HL-60 (cell line): Measurements from ENCODE around the gene TSPYL6.

Experiments
- DNase-seq, 2 experiments: peaks; one replicate each; pipeline ENCODE4 v3.0.0-alpha.2; 2010 to 2020; ENCODE audit warnings: low read depth in 1 of 2, low spot score in 1 of 2
- H3K27ac ChIP-seq: fragments of 250-450 bp; sonication (Bioruptor Pico); replicated peaks from 2 replicates; pipeline ENCODE4 v1.5.1; 2020; ENCODE audit warnings: mild to moderate bottlenecking, moderate library complexity
- H3K27me3 ChIP-seq: fragments of 250-450 bp; sonication (Bioruptor Pico); 2 replicates; pipeline ENCODE4 v1.5.1; 2021; ENCODE audit warnings: mild to moderate bottlenecking, moderate library complexity; ENCODE audit not compliant: insufficient read depth, poor library complexity, severe bottlenecking
- H3K4me3 ChIP-seq: replicated peaks from 2 replicates; pipeline ENCODE4 v1.5.1; 2011; ENCODE audit warnings: mild to moderate bottlenecking, control low read depth, low read length; ENCODE audit not compliant: insufficient read depth
- CTCF ChIP-seq: IDR thresholded peaks from one replicate; pipeline ENCODE4 v1.5.1; 2011; ENCODE audit warnings: low read length, control low read depth, inconsistent platforms; ENCODE audit not compliant: insufficient read depth
- GABPA ChIP-seq: IDR thresholded peaks from 2 replicates; pipeline ENCODE4 v1.6.1; 2012; ENCODE audit warnings: low read depth
- POLR2AphosphoS5 ChIP-seq: IDR thresholded peaks from 2 replicates; pipeline ENCODE4 v1.6.1; 2012; ENCODE audit warnings: low read depth
- REST ChIP-seq: IDR thresholded peaks from 2 replicates; pipeline ENCODE4 v1.6.1; 2012; ENCODE audit warnings: low read depth; ENCODE audit not compliant: insufficient replicate concordance
- SPI1 ChIP-seq: IDR thresholded peaks from 2 replicates; pipeline ENCODE4 v1.6.1; 2012; ENCODE audit warnings: low read depth, mild to moderate bottlenecking, borderline replicate concordance

The TSPYL6 gene

DNA sequence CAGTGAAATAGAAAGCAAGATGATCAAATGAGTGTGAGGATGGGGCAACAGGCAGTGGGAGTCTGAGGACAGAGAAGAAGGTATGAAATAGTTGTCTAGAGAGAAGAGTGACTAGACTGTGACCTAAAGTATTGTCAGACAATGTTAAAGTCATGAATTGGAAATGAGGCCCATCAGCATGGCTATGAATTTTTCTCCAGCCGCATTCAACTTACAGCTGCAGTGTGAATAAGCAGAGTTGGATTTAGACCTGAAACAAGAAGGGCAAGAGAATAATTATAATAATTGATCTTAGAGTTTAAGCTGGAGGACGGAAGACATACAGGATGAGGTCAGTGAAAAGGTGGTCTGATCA is 4.2 kb upstream of the TSPYL6 start:
- no peak for DNase-seq
- H3K27me3 ChIP-seq, result no peaks in the 10 kb centered on the region

GRCh38 chr2:54259413-54260240 is 3.6 kb upstream of the TSPYL6 start:
- DNase-seq, result no peak
- H3K4me3 ChIP-seq, result no peak overlapping the region
- TF ChIP-seq SPI1 (no peak), POLR2AphosphoS5 (no peak)
- H3K27ac ChIP-seq, result no peak overlapping the region
- H3K27me3 ChIP-seq, result no peaks in the 10 kb centered on the region

More for the DNA sequence above, 4.2 kb upstream of the TSPYL6 start:
- TF ChIP-seq REST (no peak), CTCF (no peak), SPI1 (no peak), GABPA (no peak), POLR2AphosphoS5 (no peak)
- Histone ChIP-seq H3K27ac (no peak overlapping the region), H3K4me3 (no peak overlapping the region)

- no peak for DNase-seq
- no peak for TF ChIP-seq GABPA
- TF ChIP-seq CTCF, result no peak
- no peak for TF ChIP-seq SPI1
- no peak for TF ChIP-seq POLR2AphosphoS5
- no peak for TF ChIP-seq REST
- H3K27ac ChIP-seq, result no peak overlapping the region
Measured at GRCh38 chr2:54258166-54258565, 2.1 kb upstream of the TSPYL6 start.

DNA sequence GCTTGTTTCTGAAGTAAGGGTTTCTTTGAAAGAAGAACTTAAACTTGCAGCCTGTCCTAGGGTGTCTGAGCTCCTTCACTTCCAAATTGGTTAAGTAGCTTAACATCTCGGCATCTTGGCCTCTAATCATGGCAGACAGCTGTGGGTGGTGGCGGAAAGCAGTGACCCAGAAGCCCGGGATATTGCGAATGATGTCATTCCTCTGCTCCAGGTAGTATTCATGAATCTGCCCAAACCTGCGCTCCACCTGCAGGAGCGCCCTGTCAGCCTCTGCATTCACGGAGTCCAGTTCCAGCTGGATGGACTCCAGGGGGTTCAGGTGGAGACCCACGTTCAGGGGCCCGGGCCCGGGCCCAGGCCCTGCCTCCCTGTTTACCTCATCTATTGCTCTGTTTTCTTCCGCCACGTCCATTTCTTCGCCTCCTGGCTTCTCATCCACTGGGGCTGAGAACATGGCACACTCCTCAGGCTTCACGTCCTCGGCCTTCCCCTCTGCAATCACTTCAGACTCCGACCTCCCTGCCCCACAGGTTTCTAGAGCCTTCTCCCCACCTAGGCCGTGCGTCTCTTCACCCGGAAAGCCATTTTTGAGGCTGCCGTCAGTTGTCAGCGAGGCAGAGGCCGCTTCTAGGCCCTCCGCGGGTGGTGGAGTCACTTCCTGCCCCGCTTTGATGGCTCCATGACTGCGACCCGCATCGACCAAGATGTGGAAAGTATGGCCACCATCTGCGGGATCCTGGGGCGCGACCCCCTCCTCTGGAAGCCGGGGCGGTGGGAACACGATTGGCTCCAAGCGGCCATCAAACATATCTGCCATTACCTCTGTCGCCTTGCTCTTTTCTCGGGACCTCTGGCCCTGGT is 569 bp downstream of the TSPYL6 start:
- no peak for DNase-seq
- Histone ChIP-seq H3K27ac (no peak overlapping the region), H3K27me3 (no peaks in the 10 kb centered on the region), H3K4me3 (no peak overlapping the region)
- TF ChIP-seq REST (no peak), GABPA (no peak), POLR2AphosphoS5 (no peak), SPI1 (no peak), CTCF (no peak)

More at GRCh38 chr2:54258166-54258565, 2.1 kb upstream of the TSPYL6 start:
- Histone ChIP-seq H3K27me3 (no peaks in the 10 kb centered on the region), H3K4me3 (no peak overlapping the region)
